GM21423 (cell line): ENCODE data around the gene AGAP1.
"Not testable (repeated sequence)": the region's sequence is repeated elsewhere in the genome, so short reads cannot be mapped to it uniquely, and the experiment has no call there.

Experiments
- ATAC-seq: cut with Tn5 transposase; IDR thresholded peaks from one replicate; pipeline ENCODE4 v1.9.1; 2021; ENCODE audit warnings: mild to moderate bottlenecking, moderate library complexity; ENCODE audit not compliant: unreplicated experiment

The AGAP1 gene

GRCh38 chr2:236045251-236046235 lies 551.7 kb downstream of the AGAP1 start:
- ATAC-seq, result no peak

DNA sequence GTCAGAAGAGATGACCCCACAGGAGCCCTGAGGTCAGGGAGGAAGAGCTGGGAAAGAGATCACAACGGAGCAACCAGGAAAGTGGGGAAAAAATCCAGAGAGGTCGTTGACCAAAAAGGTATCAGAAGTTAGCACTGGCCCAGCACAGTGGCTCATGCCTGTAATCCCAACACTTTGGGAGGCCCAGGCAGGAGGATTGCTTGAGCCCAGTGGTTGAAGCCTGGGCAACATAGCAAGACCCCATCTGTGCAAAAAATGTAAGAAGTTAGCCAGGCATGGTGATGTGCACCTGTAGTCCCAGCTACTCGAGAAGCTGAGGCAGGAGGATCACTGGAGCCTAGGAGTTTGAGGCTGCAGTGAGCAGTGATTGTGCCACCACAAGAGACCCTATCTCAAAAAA lies 552.9 kb downstream of the AGAP1 start:
- ATAC-seq, result no peak

DNA sequence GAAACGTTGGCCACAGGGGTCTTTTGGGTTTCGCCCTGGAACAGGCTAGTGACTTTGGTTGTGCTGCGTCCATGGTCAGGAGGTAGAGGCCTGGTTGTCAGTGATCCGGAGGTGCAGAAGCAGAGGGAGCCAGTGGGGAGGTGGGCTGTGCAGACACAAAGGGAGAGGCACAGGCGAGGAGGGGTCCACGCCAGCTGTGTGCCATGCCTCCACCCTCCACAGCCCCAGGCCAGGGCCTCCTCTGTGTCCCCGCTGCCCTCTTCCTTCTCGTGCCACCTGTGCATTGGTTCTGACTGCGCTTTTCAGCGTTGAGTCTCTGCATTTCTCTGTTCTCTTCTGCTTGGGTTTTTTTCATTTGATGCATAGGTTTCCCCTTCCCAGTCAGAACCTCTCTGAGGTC lies 553.3 kb downstream of the AGAP1 start:
- no peak for ATAC-seq

DNA sequence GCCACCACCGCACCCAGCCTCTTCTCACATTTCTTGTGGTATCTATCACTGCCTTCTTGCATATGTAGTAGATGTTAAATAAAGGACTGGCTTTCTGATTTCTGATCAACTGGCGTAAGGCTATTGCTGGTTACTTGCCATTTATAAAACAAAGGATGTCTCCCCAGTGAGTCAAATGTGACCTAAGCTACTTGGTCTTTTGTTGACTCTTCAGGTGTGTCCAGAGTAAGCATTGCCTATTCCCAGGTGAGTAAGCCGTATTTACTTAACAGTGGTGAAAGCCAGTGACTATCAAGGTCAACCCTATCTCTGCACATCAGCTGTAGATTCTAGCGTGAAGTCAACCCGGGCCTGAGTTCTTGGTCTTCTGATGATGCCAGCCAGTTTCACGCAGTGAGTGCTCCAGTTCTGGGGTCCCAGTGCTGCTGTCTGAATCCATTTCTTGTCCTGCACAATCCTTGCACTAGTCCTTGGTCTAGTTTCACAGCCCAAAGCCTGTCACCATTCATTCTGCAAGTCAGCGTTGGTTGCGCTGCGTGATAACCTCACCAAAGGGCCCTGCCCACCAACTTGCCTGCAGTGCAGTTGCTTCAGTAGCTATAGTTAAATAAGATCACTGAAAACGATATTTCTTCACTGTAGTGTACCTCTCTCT lies 554.2 kb downstream of the AGAP1 start:
- ATAC-seq, result no peak

DNA sequence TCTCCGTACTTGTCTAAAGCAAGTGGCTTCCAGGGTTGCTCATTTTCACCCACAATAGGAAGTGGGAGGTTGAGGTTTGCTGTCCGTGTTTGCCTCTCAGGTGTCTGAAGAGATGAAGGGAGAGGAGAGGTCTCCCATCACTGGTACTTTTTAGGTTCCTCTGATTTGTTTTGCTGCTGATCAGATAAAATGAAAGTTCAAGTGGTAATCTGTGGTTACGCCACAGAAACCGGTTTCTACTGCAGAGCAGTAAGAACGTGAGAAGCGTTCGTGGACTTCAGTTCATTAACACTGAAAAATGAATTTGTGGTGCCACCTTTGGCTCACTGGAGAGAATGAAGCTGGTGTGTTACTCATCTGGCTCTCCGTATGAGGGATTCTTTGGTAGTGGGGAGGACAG lies 556.1 kb downstream of the AGAP1 start:
- ATAC-seq, result no peak

DNA sequence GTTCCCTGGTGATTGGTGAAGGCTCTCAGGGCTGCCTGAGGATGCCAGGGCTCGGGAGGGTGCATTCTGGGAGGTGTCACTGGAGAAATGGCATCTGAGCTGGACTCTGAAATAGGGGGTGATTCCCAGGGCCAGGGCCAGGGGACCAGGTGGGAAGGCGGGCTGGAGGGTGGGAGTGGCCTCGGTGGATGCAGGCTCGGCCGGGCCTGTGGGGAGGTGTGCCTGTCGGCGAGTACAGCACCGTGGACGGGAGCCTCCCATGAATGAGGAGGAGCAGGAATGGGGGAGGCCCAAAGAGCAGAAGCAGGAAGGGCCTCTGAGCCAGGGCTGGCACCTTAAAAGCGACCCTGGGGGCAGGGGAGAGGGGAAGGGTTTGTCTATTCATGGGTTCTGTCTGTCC lies 557.5 kb downstream of the AGAP1 start:
- no peak for ATAC-seq

DNA sequence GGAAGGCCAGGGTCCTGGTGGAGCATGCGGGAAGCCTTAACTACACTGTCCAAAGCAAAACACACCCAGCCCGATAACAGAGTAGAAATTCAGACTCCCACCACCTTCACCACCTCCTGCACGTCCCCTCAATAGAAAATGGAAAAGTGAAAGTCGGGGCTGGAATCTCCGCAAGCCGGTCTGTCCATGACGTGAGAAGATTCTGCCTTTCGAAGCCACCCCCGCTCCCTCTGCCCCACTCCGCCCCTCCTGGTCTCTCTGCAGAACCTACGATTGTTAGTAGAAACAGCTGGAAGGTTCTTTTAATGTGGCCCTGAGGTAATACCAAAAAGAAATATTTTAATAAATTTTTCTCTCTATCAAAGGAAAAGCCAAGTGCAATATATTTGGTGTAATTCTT lies 558.0 kb downstream of the AGAP1 start:
- ATAC-seq, result no peak

DNA sequence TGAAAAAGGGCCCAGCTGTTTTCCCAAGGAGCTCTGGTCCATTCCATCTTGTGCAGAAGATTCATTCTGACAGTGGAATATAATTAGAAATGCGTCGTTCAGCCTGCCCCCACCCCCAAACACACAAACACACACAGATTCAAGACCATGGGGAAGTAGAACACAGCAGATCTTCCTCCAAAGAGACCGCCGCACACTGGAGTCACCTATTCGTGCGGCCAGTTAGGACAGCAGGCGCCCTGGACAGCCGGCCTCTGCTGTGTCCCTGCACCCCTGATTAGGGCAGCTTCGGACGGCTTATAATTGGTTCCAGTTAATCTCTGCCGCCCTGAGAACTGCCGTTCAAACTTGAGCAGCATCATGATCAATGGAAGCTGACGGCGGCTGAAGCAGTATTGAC lies 558.4 kb downstream of the AGAP1 start:
- ATAC-seq, result no peak

GRCh38 chr2:236052926-236053821 lies 559.3 kb downstream of the AGAP1 start:
- ATAC-seq, result no peak

- ATAC-seq, result no peak
These were observed 560.3 kb downstream of the AGAP1 start for GRCh38 chr2:236054125-236054524.

DNA sequence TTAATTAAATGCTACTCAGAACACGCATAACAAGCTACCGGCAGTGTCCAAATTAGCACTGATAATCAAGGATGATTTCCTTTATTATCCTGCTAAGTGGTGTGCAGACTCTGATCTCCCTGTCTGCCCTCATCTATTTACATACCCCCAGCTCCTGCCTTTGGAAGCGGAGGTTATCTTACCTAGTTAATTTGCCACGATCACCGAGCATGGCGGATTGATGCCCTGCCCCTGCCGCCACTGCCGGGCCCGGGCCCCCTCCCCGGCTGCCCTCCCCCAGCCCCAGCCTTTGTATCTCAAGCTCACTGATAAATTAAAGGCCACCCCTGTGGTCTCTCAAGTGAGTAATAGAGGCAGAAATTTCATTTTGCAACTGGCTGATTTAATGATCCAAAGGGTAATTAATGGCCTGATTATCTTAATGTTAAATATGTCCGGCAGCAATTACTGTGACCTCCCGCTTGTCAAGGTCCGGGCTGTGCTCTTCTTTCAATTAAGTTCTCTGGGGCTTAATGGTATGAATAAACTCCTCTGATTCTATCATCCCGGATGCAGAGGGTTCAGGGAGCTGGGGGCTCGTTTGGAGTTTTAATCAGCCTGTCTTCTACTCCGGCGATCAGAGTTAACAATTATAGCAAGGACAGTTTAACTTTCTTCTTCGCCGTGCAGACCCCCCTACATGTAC lies 560.9 kb downstream of the AGAP1 start:
- no peak for ATAC-seq

DNA sequence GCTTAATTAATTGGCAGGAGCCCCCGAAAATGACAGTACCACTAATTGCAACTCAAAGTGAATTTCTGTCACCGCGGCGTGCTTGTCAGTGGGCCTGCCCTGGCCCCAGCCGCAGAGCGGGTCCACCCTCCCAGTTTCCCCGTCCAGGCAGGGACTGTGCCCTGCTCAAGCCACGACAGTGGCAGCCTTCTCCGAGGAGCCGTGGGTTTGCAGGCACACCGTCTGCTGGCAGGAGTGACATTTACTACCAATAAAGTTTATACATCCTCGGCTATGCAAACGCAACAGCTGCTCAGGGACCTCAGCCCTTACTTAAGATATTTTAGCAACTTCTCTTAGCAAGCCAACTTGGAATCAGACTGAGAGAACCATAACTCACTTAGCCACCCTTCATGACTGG lies 561.6 kb downstream of the AGAP1 start:
- ATAC-seq, result no peak

- ATAC-seq, result no peak
These were observed 562.3 kb downstream of the AGAP1 start for GRCh38 chr2:236056141-236056540.

DNA sequence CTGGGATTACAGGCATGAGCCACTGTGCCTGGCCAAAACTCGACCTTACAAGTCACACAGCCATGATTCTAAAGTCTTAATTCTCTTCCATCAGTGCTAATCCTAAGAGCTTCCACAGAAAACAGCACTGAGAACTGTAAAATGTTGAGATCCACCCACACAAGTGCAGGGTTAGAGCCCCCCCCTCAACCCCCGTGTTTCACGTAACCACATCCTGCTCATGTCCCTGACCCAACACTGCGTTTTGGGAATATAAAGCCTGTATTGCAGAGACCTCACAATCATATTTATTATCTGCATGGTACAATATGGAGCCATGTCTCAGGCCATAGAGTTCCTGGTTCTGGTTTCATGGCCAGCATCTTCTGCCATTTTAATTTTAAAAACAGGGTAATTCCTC lies 563.5 kb downstream of the AGAP1 start:
- ATAC-seq, result no peak

DNA sequence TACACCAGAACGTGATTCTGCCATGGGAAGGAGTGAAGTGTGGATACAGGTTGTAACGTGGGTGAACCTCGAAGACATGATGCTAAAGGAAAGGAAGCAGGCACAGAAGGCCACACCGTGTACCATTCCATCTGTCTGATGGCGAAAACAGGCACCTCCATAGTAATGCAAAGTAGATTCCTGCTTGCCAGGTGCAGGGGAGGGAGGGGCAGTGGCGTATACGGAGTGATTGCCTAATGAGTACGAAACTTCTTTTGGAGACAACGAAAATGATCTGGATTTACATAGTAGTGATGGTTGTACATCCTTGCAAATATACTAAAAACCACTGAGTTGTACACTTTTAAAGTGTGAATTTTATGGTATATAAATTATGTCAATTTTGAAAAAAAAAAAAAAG lies 567.7 kb downstream of the AGAP1 start:
- no peak for ATAC-seq

DNA sequence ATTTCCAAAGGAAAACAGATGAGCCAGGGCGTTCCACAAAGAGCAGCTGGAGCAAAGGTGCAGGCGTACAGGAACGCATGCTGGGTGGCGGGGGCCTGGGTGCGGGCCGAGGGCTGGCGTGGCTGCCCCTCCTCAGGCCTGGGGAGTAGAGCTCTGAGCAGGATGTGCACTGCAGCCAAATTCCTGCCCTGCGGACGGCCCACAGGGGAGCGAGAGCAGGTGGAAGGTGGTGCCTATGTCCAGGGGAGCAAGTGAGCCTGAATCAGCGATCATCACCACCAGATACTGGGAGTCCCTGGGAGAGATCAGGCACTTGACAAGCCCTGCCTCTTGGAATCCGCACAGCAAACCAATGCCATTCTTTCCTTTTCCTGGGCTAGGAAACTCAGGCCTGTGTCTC lies 568.1 kb downstream of the AGAP1 start:
- ATAC-seq, result no peak

DNA sequence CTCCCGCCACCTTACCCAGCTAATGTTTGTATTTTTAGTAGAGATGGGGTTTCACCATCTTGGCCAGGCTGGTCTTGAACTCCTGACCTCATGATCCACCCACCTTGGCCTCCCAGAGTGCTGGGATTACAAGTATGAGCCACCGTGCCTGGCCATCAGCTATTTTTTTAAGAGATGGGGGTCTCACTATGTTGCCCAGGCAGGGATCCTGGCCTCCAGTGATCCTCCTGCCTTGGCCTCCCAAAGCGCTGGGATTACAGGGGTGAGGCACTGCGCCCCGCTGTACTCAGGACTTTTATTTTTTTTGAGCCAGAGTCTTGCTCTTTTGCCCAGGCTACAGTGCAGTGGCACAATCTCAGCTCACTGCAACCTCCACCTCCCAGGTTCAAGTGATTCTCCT lies 569.0 kb downstream of the AGAP1 start:
- not testable (repeated sequence) for ATAC-seq

GRCh38 chr2:236063994-236064393 lies 570.2 kb downstream of the AGAP1 start:
- ATAC-seq, result no peak

DNA sequence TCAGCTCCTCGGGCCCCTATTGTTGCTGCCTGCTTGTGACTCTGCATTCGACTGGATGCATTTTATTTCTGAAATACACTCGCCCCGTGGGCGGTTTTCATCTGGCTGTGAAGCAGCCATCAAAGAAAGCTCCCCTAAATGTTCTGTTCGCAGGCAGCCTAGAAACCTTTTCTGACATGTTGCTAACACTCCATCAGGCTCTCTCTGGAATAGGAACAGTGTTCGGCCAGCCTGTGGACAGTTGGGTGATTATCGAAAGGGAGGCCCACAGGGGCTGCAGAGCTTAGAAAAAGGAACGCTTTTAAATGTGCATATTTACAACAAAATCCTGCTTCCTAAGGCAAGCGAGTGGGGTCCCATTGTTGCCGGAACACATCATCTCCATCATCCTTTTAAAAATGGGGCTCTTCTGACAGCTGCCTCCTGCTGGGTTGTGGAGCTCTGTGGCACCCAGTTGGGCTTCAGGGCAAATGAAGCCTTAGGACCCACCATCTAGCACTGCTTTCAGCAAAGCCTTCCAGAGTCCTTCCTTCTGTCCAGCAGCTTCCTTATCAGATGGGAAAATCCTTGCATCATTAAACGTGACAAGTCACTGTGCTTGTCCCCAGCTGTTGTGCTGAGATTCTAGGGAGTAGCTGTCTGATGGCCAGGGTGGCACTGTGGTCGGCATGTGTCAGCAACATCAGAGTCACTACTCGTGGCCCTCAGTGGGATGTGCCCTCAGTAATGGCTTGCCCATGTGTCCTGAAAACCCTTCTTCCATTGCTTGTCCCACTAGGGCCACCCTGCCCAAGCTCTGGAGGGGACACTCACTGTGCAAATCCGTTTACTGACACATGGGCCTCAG lies 571.7 kb downstream of the AGAP1 start:
- no peak for ATAC-seq

GRCh38 chr2:236070236-236070635 lies 576.4 kb downstream of the AGAP1 start:
- ATAC-seq, result no peak
